Measurements from ENCODE around the gene CDR2.
"Not testable (repeated sequence)": the region's sequence is repeated elsewhere in the genome, so short reads cannot be mapped to it uniquely, and the experiment has no call there.

Gene CDR2

DNA sequence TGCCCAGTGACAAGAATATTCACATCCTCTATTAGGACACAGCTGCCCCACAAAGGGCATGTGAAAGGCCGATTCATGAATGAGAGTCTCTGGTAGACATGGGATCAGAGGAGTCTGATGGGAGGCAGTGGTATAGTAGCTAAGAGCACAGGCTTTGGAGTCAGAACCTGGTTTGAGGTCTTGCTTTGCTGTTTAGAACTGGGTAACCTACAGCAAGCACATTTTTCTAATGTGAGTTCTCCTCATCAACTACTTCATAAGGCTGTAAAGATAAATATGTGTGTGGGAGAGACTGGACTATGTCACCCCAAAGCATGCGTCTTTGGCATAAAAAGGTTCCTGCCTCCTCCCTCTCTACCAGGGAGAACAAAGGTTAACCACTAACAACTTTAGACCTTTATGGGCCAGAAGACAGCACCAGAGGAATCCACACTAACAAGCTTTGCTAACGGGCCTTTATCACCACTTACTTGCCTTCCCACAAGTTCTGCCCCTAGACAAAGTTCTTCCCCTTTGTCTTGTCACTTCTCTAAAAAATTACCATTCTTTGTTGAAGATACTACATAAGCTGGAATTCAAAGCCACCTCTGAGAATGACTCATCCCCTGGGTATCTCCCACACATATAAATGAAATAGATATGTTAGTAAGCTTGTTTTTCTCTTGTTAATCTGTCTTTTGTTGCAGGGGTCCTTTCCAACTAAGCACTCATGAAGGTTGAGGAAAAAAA, 21.1 kb downstream of the CDR2 start:
- TF ChIP-seq, protein P1, sequence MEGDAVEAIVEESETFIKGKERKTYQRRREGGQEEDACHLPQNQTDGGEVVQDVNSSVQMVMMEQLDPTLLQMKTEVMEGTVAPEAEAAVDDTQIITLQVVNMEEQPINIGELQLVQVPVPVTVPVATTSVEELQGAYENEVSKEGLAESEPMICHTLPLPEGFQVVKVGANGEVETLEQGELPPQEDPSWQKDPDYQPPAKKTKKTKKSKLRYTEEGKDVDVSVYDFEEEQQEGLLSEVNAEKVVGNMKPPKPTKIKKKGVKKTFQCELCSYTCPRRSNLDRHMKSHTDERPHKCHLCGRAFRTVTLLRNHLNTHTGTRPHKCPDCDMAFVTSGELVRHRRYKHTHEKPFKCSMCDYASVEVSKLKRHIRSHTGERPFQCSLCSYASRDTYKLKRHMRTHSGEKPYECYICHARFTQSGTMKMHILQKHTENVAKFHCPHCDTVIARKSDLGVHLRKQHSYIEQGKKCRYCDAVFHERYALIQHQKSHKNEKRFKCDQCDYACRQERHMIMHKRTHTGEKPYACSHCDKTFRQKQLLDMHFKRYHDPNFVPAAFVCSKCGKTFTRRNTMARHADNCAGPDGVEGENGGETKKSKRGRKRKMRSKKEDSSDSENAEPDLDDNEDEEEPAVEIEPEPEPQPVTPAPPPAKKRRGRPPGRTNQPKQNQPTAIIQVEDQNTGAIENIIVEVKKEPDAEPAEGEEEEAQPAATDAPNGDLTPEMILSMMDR (IDR thresholded peaks at IDR 0.05; ENCODE audit: insufficient read depth, missing control alignments), result no peak
- DNase-seq (ENCODE audit: insufficient read length, low spot score) (no peak), FAIRE-seq (no peak)

DNA sequence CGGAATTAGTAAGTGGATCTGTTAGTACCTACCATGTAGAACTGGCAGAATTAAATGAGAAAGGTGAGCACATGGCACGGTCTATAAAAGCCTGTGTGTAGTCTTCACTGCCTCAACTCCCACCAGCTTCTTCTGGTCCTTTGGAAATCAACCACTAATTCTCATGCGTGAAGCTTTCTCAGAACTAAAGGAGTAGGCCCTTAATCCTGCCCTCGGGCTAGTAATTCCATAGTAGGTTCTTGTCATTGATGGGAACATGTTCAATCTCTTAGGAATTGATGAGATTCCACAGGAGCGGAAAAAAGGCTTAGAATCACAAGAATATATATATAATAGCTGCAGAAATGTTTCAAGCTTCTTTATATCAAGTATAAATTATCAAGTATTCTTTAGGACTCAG, 21.7 kb downstream of the CDR2 start:
- DNase-seq (ENCODE audit: insufficient read length, low spot score) (no peak), FAIRE-seq (no peak)
- TF ChIP-seq, protein P1 (IDR thresholded peaks at IDR 0.05; ENCODE audit: insufficient read depth, missing control alignments), result no peak

DNA sequence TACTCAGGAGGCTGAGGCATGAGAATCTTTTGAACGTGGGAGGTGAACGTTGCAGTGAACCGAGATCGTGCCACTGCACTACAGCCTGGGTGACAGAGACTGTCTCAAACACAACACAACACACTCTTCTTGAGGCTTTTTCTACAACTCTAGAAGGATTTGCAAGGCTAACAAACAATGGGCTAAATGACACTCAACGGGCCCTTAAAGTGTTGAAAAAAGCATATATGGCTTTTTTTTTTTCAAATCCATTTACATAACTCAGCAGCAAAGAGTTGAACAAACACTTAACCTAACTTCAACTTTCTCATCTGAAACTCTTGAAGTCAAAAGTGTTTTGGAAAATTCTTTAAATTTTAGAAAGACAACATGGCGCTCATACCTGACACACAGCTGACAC, 22.3 kb downstream of the CDR2 start:
- DNase-seq (ENCODE audit: insufficient read length, low spot score), result no peak
- TF ChIP-seq, protein P1 (IDR thresholded peaks at IDR 0.05; ENCODE audit: insufficient read depth, missing control alignments), result no peak
- no peak for FAIRE-seq

DNA sequence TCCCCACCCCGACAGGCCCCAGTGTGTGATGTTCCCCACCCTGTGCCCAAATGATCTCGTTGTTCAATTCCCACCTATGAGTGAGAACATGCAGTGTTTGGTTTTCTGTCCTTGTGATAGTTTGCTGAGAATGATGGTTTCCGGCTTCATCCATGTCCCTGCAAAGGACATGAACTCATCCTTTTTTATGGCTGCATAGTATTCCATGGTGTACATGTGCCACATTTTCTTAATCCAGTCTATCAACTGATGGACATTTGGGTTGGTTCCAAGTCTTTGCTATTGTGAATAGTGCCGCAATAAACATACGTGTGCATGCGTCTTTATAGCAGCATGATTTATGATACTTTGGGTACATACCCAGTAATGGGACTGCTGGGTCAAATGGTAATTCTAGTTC, 23.4 kb downstream of the CDR2 start:
- not testable (repeated sequence) for FAIRE-seq

DNA sequence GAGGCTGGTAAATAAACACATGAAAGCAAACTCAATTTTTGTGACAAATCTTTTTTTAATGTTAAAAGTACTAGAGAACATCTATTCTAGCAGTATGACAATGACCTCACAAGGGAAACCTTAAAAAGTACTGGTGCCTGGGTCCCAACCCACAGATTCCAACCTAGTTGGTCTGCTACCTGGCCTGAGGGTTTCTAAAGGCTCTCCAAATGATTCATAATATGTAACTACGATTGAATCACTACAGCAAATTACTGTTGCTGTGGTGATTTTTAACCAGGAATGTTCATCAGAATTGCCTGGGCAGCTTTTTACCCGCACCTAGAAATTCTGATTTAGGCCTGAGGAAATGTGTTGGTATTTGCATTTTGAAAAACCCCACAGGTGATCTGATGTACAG, 26.1 kb downstream of the CDR2 start:
- no peak for FAIRE-seq
- TF ChIP-seq, protein P1 (IDR thresholded peaks at IDR 0.05; ENCODE audit: insufficient read depth, missing control alignments), result no peak

More for the DNA sequence above, 23.4 kb downstream of the CDR2 start:
- DNase-seq (ENCODE audit: insufficient read length, low spot score), result not testable (repeated sequence)

DNA sequence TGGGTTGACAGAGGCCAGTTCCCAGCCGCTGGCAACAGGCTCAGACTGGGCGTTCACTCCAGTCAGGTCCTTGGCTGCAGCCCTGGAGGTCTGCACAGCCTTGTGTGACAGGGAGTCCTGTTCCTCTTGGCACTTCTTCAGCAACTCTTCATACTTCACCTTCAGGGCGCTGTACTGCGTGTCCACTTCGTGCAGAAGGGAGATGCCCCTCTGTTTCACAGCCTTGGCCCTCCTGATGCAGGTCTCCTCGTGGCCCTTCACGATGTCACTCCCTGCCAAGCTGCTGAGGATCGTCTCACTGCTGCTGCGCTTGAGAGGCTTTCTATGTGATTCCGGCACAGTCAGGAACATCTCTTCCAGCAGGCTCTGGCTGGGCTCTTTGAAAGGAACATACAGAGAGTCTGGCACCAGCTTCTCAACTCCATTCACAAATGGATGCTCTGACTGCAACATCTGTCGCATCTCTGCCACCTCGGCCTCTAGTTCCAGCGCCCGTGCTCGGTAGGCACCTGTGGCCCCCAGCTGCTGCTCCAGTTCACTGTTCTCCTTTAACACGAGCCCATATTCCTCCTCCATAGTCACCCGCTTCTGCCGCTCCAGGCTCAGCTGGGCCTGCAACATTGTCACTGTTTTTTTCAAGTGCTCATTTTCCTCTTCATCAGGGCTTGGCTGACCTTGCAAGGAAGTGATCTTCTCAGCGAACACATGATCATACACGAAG, 27.2 kb downstream of the CDR2 start:
- FAIRE-seq (no peak), DNase-seq (ENCODE audit: insufficient read length, low spot score) (no peak)
- TF ChIP-seq, protein P1 (IDR thresholded peaks at IDR 0.05; ENCODE audit: insufficient read depth, missing control alignments), result no peak

More for the DNA sequence above, 26.1 kb downstream of the CDR2 start:
- no peak for DNase-seq (ENCODE audit: insufficient read length, low spot score)

DNA sequence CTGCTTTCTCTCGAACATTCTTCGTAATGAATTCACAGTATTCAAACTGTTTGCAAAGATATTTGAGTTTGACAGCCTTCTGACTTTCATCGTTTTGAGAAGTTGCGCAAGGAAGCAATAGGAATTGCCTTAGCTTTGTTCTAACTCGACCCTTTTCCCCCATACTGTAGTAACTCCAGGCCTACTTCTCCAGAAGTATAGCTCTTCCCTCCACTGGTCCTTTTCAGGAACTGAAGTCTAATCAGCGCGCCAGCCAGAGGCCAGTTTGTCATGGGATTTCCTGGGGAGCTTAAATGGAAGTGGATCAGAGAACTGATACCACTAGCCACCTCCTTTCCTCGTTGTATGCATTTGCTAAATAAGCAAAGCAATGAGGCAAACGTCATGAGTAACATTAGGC, 27.9 kb downstream of the CDR2 start:
- TF ChIP-seq, protein P1 (IDR thresholded peaks at IDR 0.05; ENCODE audit: insufficient read depth, missing control alignments), result no peak
- DNase-seq (ENCODE audit: insufficient read length, low spot score), result no peak
- no peak for FAIRE-seq

Data from D721Med (cell line).